GM18505 (cell line): ENCODE results near the gene DCTPP1.
"Not testable (repeated sequence)": the region's sequence is repeated elsewhere in the genome, so short reads cannot be mapped to it uniquely, and the experiment has no call there.

ENCODE experiments used
- ATAC-seq: cut with Tn5 transposase; IDR thresholded peaks from one replicate; pipeline ENCODE4 v1.9.1; 2021; ENCODE audit not compliant: unreplicated experiment
- POLR2A ChIP-seq: IDR thresholded peaks from 4 replicates; pipeline ENCODE4 v1.6.1; 2011; ENCODE audit warnings: borderline replicate concordance; ENCODE audit not compliant: insufficient read depth, insufficient read length; ENCODE audit errors: extremely low read depth

DCTPP1 gene

GRCh38 chr16:30397776-30398660 is 31.8 kb downstream of the DCTPP1 start:
- TF ChIP-seq POLR2A = no peak
- ATAC-seq = no peak

GRCh38 chr16:30397056-30397455 is 32.8 kb downstream of the DCTPP1 start:
- ATAC-seq = no peak
- no peak for TF ChIP-seq POLR2A

GRCh38 chr16:30396627-30397026 is 33.2 kb downstream of the DCTPP1 start:
- not testable (repeated sequence) for ATAC-seq

- no peak for TF ChIP-seq POLR2A
- ATAC-seq = no peak
Measured at GRCh38 chr16:30395992-30396585, 33.7 kb downstream of the DCTPP1 start.

GRCh38 chr16:30395155-30395991 is 34.5 kb downstream of the DCTPP1 start, which contains the start of gene ZNF48:
Gene ZNF48 (plus strand): TSS chr16:30395420. CDS start chr16:30395795, 375 bp downstream.
- peak; percentile 73 for TF ChIP-seq POLR2A
- peak; percentile 60 for ATAC-seq

GRCh38 chr16:30394592-30395154 is 35.2 kb downstream of the DCTPP1 start:
- no peak for ATAC-seq
- TF ChIP-seq POLR2A = no peak

GRCh38 chr16:30383521-30383920 is 46.3 kb downstream of the DCTPP1 start:
- no peak for ATAC-seq

GRCh38 chr16:30382111-30382881 is 47.5 kb downstream of the DCTPP1 start, which contains the start of gene SEPTIN1:
Gene SEPTIN1 (minus strand): TSS chr16:30382561. CDS start chr16:30382542, 19 bp downstream.
- ATAC-seq = no peak
- TF ChIP-seq POLR2A = peak; percentile 86

More at GRCh38 chr16:30383521-30383920, 46.3 kb downstream of the DCTPP1 start:
- TF ChIP-seq POLR2A = no peak

- no peak for ATAC-seq
- no peak for TF ChIP-seq POLR2A
Measured at GRCh38 chr16:30381291-30382041, 48.4 kb downstream of the DCTPP1 start.

GRCh38 chr16:30380803-30381208 is 49.0 kb downstream of the DCTPP1 start:
- no peak for ATAC-seq
- TF ChIP-seq POLR2A = no peak

GRCh38 chr16:30380072-30380802 is 49.6 kb downstream of the DCTPP1 start:
- TF ChIP-seq POLR2A = no peak
- no peak for ATAC-seq
